ENCODE results near the gene MYBPC3.

MYBPC3 gene

GRCh38 chr11:47352556-47352955 lies at the start of gene MYBPC3:
Gene MYBPC3, minus strand, starts transcription at chr11:47352702. Its CDS starts 55 bp downstream, at chr11:47352647.
- TF ChIP-seq CTCF (IDR thresholded peaks at IDR 0.05): no peak

- TF ChIP-seq CTCF (IDR thresholded peaks at IDR 0.05): no peak
Measured at GRCh38 chr11:47400768-47401279, 48.3 kb upstream of the MYBPC3 start.

GRCh38 chr11:47399860-47400767 lies 47.6 kb upstream of the MYBPC3 start:
- no peak for TF ChIP-seq CTCF (IDR thresholded peaks at IDR 0.05)

- no peak for TF ChIP-seq CTCF (IDR thresholded peaks at IDR 0.05)
Measured at GRCh38 chr11:47398551-47398950, 46.0 kb upstream of the MYBPC3 start.

- no peak for TF ChIP-seq CTCF (IDR thresholded peaks at IDR 0.05)
Measured at GRCh38 chr11:47398011-47398410, 45.5 kb upstream of the MYBPC3 start.

- TF ChIP-seq CTCF (IDR thresholded peaks at IDR 0.05): no peak
Measured at GRCh38 chr11:47396049-47396320, 43.5 kb upstream of the MYBPC3 start.

GRCh38 chr11:47395223-47396048 lies 42.9 kb upstream of the MYBPC3 start:
- no peak for TF ChIP-seq CTCF (IDR thresholded peaks at IDR 0.05)
